NCI-H524 (cell line): Measurements from ENCODE around the gene CCDC116.
"Not testable (repeated sequence)": the region's sequence is repeated elsewhere in the genome, so short reads cannot be mapped to it uniquely, and the experiment has no call there.

Experiments used
- DNase-seq, 2 experiments: peaks; one replicate each; lab custom pipeline; 2025; lab: John Stamatoyannopoulos, UW

CCDC116 gene

GRCh38 chr22:21632237-21632895 is at the start of gene CCDC116:
Gene CCDC116 (plus strand): TSS chr22:21632760. CDS start chr22:21633182, 422 bp downstream.
- no peak for DNase-seq

GRCh38 chr22:21582801-21583740 is 49.5 kb upstream of the CCDC116 start:
- no peak for DNase-seq

GRCh38 chr22:21585389-21585788 is 47.2 kb upstream of the CCDC116 start:
- DNase-seq: no peak

- no peak for DNase-seq
Measured at GRCh38 chr22:21587803-21588611, 44.6 kb upstream of the CCDC116 start.

GRCh38 chr22:21589396-21589795 is 43.2 kb upstream of the CCDC116 start:
- no peak for DNase-seq

- DNase-seq: peak in 1 of 2 experiments; percentile 39
Measured at GRCh38 chr22:21590809-21591641, 41.5 kb upstream of the CCDC116 start.

- DNase-seq: no peak
Measured at GRCh38 chr22:21591695-21592094, 40.9 kb upstream of the CCDC116 start.

GRCh38 chr22:21592422-21592821 is 40.1 kb upstream of the CCDC116 start:
- no peak for DNase-seq

- DNase-seq: peak; percentile 14 to 54
Measured at GRCh38 chr22:21593406-21594232, 38.9 kb upstream of the CCDC116 start.

- no peak for DNase-seq
Measured at GRCh38 chr22:21594865-21595452, 37.6 kb upstream of the CCDC116 start.

GRCh38 chr22:21596356-21597135 is 36.0 kb upstream of the CCDC116 start:
- not testable (repeated sequence) for DNase-seq

GRCh38 chr22:21598302-21598701 is 34.3 kb upstream of the CCDC116 start:
- DNase-seq: no peak

- DNase-seq: no peak
Measured at GRCh38 chr22:21599053-21599893, 33.3 kb upstream of the CCDC116 start.

GRCh38 chr22:21602579-21602978 is 30.0 kb upstream of the CCDC116 start:
- peak in 1 of 2 experiments; percentile 26 for DNase-seq

GRCh38 chr22:21603973-21604372 is 28.6 kb upstream of the CCDC116 start:
- DNase-seq: no peak

GRCh38 chr22:21605887-21606564 is 26.5 kb upstream of the CCDC116 start:
- DNase-seq: no peak

- DNase-seq: no peak
Measured at GRCh38 chr22:21606775-21607174, 25.8 kb upstream of the CCDC116 start.
